ENCODE measurements around the gene SLC66A2. TPM values are rescaled to one million over a fixed set of nuclear protein-coding genes. Genes with fewer than 3 reads are reported as not detected.

Gene SLC66A2
- total RNA-seq, 1 donor from 2014 or later = 5.8 TPM

DNA sequence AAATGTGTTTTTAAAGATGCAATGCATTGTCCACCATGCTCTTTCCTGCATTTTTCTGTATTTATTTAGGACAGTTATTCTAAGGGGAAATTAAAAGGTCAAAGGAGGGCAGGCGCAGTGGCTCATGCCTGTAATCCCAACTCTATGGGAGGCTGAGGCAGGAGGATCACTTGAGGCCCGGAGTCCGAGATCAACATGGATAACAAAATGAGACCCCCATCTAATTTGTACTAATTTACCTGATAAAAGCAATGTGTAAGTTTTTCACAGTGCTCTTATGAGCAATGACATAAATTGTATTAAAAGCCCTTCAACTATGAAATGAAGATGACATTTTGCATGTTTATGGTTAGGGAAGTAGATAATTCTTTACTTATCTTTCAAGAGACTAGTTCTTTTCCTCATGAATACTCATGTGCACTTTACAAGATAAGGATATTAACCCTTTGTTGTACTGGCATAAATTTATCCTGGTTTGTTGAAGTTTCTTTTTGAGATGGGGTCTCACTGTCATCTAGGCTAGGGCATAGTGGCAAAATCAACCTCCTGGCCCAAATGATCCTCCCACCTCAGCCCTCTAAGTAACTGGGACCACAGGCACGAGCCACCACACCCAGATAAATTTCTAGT, 22.7 kb upstream of the SLC66A2 start:
- DNase-seq (ENCODE audit: low spot score) = no peak
- Histone ChIP-seq H3K4me3 (no peak overlapping the region), H3K79me2 (ENCODE audit: low read depth) (peaks cover 60% of the 10 kb centered on the region), H3K36me3 (peaks cover 6% of the 10 kb centered on the region), H3K27ac (no peak overlapping the region), H3K9ac (no peak overlapping the region), H4K20me1 (ENCODE audit: low read depth) (peaks cover 86% of the 10 kb centered on the region), H3K27me3 (no peaks in the 10 kb centered on the region), H3K9me3 (ENCODE audit: low read depth) (no peaks in the 10 kb centered on the region), H2AFZ (replicated peaks) (no peak overlapping the region), H3K4me2 (no peak overlapping the region), H3K4me1 (no peaks in the 10 kb centered on the region), H3F3A (ENCODE audit: low read depth) (no peaks in the 10 kb centered on the region)
- Mint-ChIP-seq H3K9me3 (no peaks in the 10 kb centered on the region), H3K4me1 (no peaks in the 10 kb centered on the region), H3K27me3 (ENCODE audit: insufficient read depth, low read depth) (peaks cover 6% of the 10 kb centered on the region), H3K27ac (no peak overlapping the region), H3K4me3 (no peak overlapping the region), H3K36me3 (peaks cover 29% of the 10 kb centered on the region)
- TF ChIP-seq EZH2phosphoT487 (IDR thresholded peaks at IDR 0.05) (no peak), CTCF (IDR thresholded peaks at IDR 0.05) (no peak)

DNA sequence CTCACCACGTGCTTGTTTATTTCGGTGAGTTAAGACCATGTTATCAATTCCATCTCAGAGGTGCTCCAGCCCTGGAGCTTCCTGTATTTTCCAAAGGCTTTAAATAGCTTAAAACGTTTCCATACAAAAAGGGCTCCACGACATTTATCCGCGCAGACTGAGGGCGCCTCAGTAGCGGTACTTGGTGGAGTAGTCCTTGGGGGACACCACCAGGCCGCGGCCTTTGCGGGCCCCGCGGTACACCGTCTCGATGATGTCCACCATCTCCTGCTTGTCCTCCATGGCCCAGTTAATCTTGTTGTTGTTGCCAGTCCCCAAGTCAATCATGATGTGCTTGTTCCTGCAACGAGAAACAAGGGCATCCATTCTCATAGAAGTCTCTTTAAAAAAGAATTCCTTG, 22.1 kb upstream of the SLC66A2 start:
- H3K36me3 ChIP-seq = peaks cover 6% of the 10 kb centered on the region
- peaks cover 54% of the 10 kb centered on the region for H3K79me2 ChIP-seq (ENCODE audit: low read depth)
- no peak overlapping the region for H3K27ac Mint-ChIP-seq
- no peak for TF ChIP-seq EZH2 (IDR thresholded peaks at IDR 0.05)
- TF ChIP-seq CTCF (IDR thresholded peaks at IDR 0.05) = no peak
- no peak for TF ChIP-seq EZH2phosphoT487 (IDR thresholded peaks at IDR 0.05)
- H3K9me3 Mint-ChIP-seq = no peaks in the 10 kb centered on the region
- H3K27me3 Mint-ChIP-seq (ENCODE audit: insufficient read depth, low read depth) = peaks cover 6% of the 10 kb centered on the region
- H2AFZ ChIP-seq (replicated peaks) = no peak overlapping the region
- no peaks in the 10 kb centered on the region for H3F3A ChIP-seq (ENCODE audit: low read depth)
- H4K20me1 ChIP-seq (ENCODE audit: low read depth) = peaks cover 81% of the 10 kb centered on the region
- H3K9me3 ChIP-seq (ENCODE audit: low read depth) = no peaks in the 10 kb centered on the region
- H3K9ac ChIP-seq = no peak overlapping the region
- no peaks in the 10 kb centered on the region for H3K4me1 ChIP-seq
- H3K4me2 ChIP-seq = no peak overlapping the region
- peaks cover 29% of the 10 kb centered on the region for H3K36me3 Mint-ChIP-seq
- no peak overlapping the region for H3K27ac ChIP-seq
- no peak for DNase-seq (ENCODE audit: low spot score)
- no peaks in the 10 kb centered on the region for H3K27me3 ChIP-seq
- no peak overlapping the region for H3K4me3 ChIP-seq
- H3K4me1 Mint-ChIP-seq = no peaks in the 10 kb centered on the region
- H3K4me3 Mint-ChIP-seq = no peak overlapping the region

DNA sequence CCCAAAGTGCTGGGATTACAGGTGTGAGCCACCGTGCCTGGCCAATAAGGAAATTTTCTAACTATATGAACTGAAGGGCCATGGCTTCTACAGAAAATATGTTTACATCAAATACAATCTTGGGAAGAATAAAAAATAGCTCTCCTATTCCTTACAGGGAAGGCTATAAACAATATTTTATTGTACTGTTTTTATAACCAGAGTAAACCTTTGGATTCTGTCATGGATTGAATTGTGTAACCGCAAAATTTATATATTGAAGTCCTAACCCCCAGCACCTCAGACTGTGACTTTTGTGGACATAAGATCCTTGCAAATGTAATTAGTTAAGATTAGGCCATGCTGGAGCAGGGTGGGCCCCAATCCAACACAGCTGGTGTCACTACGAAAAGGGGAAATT, 21.3 kb upstream of the SLC66A2 start:
- Histone ChIP-seq H3K4me2 (no peak overlapping the region), H3K4me1 (no peaks in the 10 kb centered on the region), H3K9ac (no peak overlapping the region), H2AFZ (replicated peaks) (no peak overlapping the region), H3K9me3 (ENCODE audit: low read depth) (no peaks in the 10 kb centered on the region), H3F3A (ENCODE audit: low read depth) (peaks cover 5% of the 10 kb centered on the region), H3K27me3 (no peaks in the 10 kb centered on the region), H4K20me1 (ENCODE audit: low read depth) (peaks cover 73% of the 10 kb centered on the region), H3K79me2 (ENCODE audit: low read depth) (peaks cover 46% of the 10 kb centered on the region), H3K4me3 (no peak overlapping the region), H3K27ac (no peak overlapping the region), H3K36me3 (peaks cover 6% of the 10 kb centered on the region)
- H3K27me3 Mint-ChIP-seq (ENCODE audit: insufficient read depth, low read depth) = peaks cover 6% of the 10 kb centered on the region
- TF ChIP-seq EZH2 (IDR thresholded peaks at IDR 0.05) (no peak), CTCF (IDR thresholded peaks at IDR 0.05) (no peak), EZH2phosphoT487 (IDR thresholded peaks at IDR 0.05) (no peak)
- H3K4me3 Mint-ChIP-seq = no peak overlapping the region
- H3K27ac Mint-ChIP-seq = no peak overlapping the region
- no peak for DNase-seq (ENCODE audit: low spot score)
- H3K36me3 Mint-ChIP-seq = peaks cover 29% of the 10 kb centered on the region
- H3K9me3 Mint-ChIP-seq = no peaks in the 10 kb centered on the region
- H3K4me1 Mint-ChIP-seq = no peaks in the 10 kb centered on the region
